ENCODE measurements around the gene BRSK2. TPM values are rescaled to one million over a fixed set of nuclear protein-coding genes. Genes with fewer than 3 reads are reported as not detected.

BRSK2 gene
- polyA plus RNA-seq, 2 donors, result 0.90 to 1.1 TPM

DNA sequence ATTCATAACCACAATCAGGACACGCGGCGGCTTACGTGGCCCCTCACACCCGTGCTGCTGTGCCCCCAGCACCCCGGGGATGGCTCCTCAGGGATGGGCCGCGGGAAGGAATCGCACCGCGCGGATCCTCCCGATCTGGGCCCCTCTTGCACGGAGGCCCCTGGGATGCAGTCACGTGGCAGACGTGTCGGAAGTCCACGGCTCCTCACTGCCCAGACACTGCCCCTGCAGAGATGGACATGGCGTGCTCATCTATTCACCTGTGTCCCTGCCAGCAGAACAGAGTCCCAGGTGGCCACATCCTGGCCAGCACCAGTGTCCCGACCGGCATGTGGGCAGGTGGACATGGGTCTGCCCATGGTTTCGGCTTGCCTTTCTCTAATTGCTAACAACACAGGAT is 84.1 kb downstream of the BRSK2 start:
- 95 to 96% methylated on average over 22 of the region's 22 CpGs for WGBS, 2 donors
- Histone ChIP-seq H3K4me3 (ENCODE audit: low read depth in 1 of 2, low read length in 2 of 2) (no peak overlapping the region), H3K9me3 (ENCODE audit: control insufficient read depth in 2 of 2, insufficient read depth in 1 of 2, low read depth in 1 of 2, low read length in 1 of 2) (no peaks in the 10 kb centered on the region), H3K27ac (ENCODE audit: low read depth in 2 of 2, low read length in 1 of 2) (no peak overlapping the region), H3K27me3 (ENCODE audit: control insufficient read depth in 1 of 2, insufficient read depth in 2 of 2, low read length in 2 of 2) (no peaks in the 10 kb centered on the region), H3K36me3 (ENCODE audit: control insufficient read depth in 2 of 2, insufficient read depth in 2 of 2, low read length in 1 of 2) (peaks cover 10 to 58% of the 10 kb centered on the region in 2 donors), H3K4me1 (ENCODE audit: control insufficient read depth in 2 of 2, insufficient read depth in 2 of 2, low read length in 1 of 2) (peaks cover 4% of the 10 kb centered on the region in 2 donors)

- WGBS, 2 donors, result 91 to 92% methylated on average over 12 of the region's 12 CpGs
- Histone ChIP-seq H3K36me3 (ENCODE audit: control insufficient read depth in 2 of 2, insufficient read depth in 2 of 2, low read length in 1 of 2) (peaks cover 17 to 60% of the 10 kb centered on the region in 2 donors), H3K4me3 (ENCODE audit: low read depth in 1 of 2, low read length in 2 of 2) (no peak overlapping the region), H3K9me3 (ENCODE audit: control insufficient read depth in 2 of 2, insufficient read depth in 1 of 2, low read depth in 1 of 2, low read length in 1 of 2) (no peaks in the 10 kb centered on the region), H3K27me3 (ENCODE audit: control insufficient read depth in 1 of 2, insufficient read depth in 2 of 2, low read length in 2 of 2) (no peaks in the 10 kb centered on the region), H3K4me1 (ENCODE audit: control insufficient read depth in 2 of 2, insufficient read depth in 2 of 2, low read length in 1 of 2) (peaks cover 7 to 12% of the 10 kb centered on the region in 2 donors), H3K27ac (ENCODE audit: low read depth in 2 of 2, low read length in 1 of 2) (no peak overlapping the region)
Measured at GRCh38 chr11:1475841-1476240, 86.1 kb downstream of the BRSK2 start.

GRCh38 chr11:1476940-1477736 is 87.4 kb downstream of the BRSK2 start:
- peaks cover 12% of the 10 kb centered on the region in 2 donors for H3K4me1 ChIP-seq (ENCODE audit: control insufficient read depth in 2 of 2, insufficient read depth in 2 of 2, low read length in 1 of 2)
- WGBS, 2 donors, result 86 to 90% methylated on average over 20 of the region's 20 CpGs
- peaks cover 17 to 60% of the 10 kb centered on the region in 2 donors for H3K36me3 ChIP-seq (ENCODE audit: control insufficient read depth in 2 of 2, insufficient read depth in 2 of 2, low read length in 1 of 2)
- H3K27me3 ChIP-seq (ENCODE audit: control insufficient read depth in 1 of 2, insufficient read depth in 2 of 2, low read length in 2 of 2), result no peaks in the 10 kb centered on the region
- H3K27ac ChIP-seq (ENCODE audit: low read depth in 2 of 2, low read length in 1 of 2), result no peak overlapping the region
- no peak overlapping the region for H3K4me3 ChIP-seq (ENCODE audit: low read depth in 1 of 2, low read length in 2 of 2)
- no peaks in the 10 kb centered on the region for H3K9me3 ChIP-seq (ENCODE audit: control insufficient read depth in 2 of 2, insufficient read depth in 1 of 2, low read depth in 1 of 2, low read length in 1 of 2)

DNA sequence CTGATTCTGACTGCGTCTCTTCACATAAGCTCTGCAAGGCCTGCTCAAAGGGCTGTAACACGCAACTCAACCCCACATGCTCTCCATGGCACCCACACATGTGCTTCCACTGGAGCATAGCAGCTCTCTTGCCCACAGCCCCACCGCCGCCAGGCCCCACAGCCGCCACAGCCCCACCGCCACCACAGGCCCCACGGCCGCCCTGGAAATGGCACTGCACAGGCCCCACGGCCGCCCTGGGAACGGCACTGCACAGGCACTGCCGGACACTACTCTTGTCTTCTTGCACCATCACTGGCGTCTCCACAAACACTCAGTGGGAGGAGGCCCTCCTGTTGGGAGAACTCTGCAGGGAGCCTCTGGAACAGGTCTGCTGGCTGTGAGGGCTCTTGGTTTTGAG is 88.3 kb downstream of the BRSK2 start:
- peaks cover 11 to 17% of the 10 kb centered on the region in 2 donors for H3K4me1 ChIP-seq (ENCODE audit: control insufficient read depth in 2 of 2, insufficient read depth in 2 of 2, low read length in 1 of 2)
- 94 to 95% methylated on average over 13 of the region's 13 CpGs for WGBS, 2 donors

DNA sequence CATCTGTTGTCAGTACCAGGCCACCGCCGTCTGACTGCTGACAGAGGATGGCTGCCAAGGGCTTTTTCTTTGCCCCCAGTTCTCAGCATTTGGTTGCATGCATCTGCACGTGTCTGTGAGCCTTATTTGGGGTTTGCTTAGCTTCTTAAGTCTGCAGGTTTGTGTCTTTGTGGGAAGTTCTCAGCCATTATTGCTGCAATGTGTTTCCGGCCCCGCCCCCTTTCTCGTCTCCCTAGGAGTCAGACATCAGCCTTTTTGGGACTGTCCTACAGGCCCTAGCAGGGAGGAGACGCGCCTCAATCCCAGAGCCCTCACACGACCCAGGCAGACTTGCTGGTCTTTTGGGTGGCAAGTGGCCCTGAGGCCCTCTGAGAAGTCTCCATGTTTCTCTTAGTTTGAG is 88.8 kb downstream of the BRSK2 start:
- H3K4me3 ChIP-seq (ENCODE audit: low read depth in 1 of 2, low read length in 2 of 2), result no peak overlapping the region
- H3K27ac ChIP-seq (ENCODE audit: low read depth in 2 of 2, low read length in 1 of 2), result peak overlapping the region in 1 of 2 donors; percentile 19
- H3K4me1 ChIP-seq (ENCODE audit: control insufficient read depth in 2 of 2, insufficient read depth in 2 of 2, low read length in 1 of 2), result peaks cover 8 to 20% of the 10 kb centered on the region in 2 donors
- no peaks in the 10 kb centered on the region for H3K9me3 ChIP-seq (ENCODE audit: control insufficient read depth in 2 of 2, insufficient read depth in 1 of 2, low read depth in 1 of 2, low read length in 1 of 2)
- 69 to 70% methylated on average over 9 of the region's 9 CpGs for WGBS, 2 donors
- H3K36me3 ChIP-seq (ENCODE audit: control insufficient read depth in 2 of 2, insufficient read depth in 2 of 2, low read length in 1 of 2), result peaks cover 16 to 53% of the 10 kb centered on the region in 2 donors
- no peaks in the 10 kb centered on the region for H3K27me3 ChIP-seq (ENCODE audit: control insufficient read depth in 1 of 2, insufficient read depth in 2 of 2, low read length in 2 of 2)

More for the DNA sequence above, 88.3 kb downstream of the BRSK2 start:
- no peak overlapping the region for H3K4me3 ChIP-seq (ENCODE audit: low read depth in 1 of 2, low read length in 2 of 2)
- H3K27me3 ChIP-seq (ENCODE audit: control insufficient read depth in 1 of 2, insufficient read depth in 2 of 2, low read length in 2 of 2), result no peaks in the 10 kb centered on the region
- no peak overlapping the region for H3K27ac ChIP-seq (ENCODE audit: low read depth in 2 of 2, low read length in 1 of 2)
- no peaks in the 10 kb centered on the region for H3K9me3 ChIP-seq (ENCODE audit: control insufficient read depth in 2 of 2, insufficient read depth in 1 of 2, low read depth in 1 of 2, low read length in 1 of 2)
- H3K36me3 ChIP-seq (ENCODE audit: control insufficient read depth in 2 of 2, insufficient read depth in 2 of 2, low read length in 1 of 2), result peaks cover 17 to 53% of the 10 kb centered on the region in 2 donors

GRCh38 chr11:1479006-1479677 is 89.4 kb downstream of the BRSK2 start:
- peaks cover 8 to 21% of the 10 kb centered on the region in 2 donors for H3K4me1 ChIP-seq (ENCODE audit: control insufficient read depth in 2 of 2, insufficient read depth in 2 of 2, low read length in 1 of 2)
- H3K4me3 ChIP-seq (ENCODE audit: low read depth in 1 of 2, low read length in 2 of 2), result no peak overlapping the region
- H3K9me3 ChIP-seq (ENCODE audit: control insufficient read depth in 2 of 2, insufficient read depth in 1 of 2, low read depth in 1 of 2, low read length in 1 of 2), result no peaks in the 10 kb centered on the region
- H3K27me3 ChIP-seq (ENCODE audit: control insufficient read depth in 1 of 2, insufficient read depth in 2 of 2, low read length in 2 of 2), result no peaks in the 10 kb centered on the region
- peak overlapping the region; percentile 4 to 47 for H3K27ac ChIP-seq (ENCODE audit: low read depth in 2 of 2, low read length in 1 of 2)
- 77 to 79% methylated on average over 9 of the region's 9 CpGs for WGBS, 2 donors
- H3K36me3 ChIP-seq (ENCODE audit: control insufficient read depth in 2 of 2, insufficient read depth in 2 of 2, low read length in 1 of 2), result peaks cover 12 to 50% of the 10 kb centered on the region in 2 donors

GRCh38 chr11:1479678-1480118 is 90.0 kb downstream of the BRSK2 start:
- no peaks in the 10 kb centered on the region for H3K27me3 ChIP-seq (ENCODE audit: control insufficient read depth in 1 of 2, insufficient read depth in 2 of 2, low read length in 2 of 2)
- peaks cover 12 to 50% of the 10 kb centered on the region in 2 donors for H3K36me3 ChIP-seq (ENCODE audit: control insufficient read depth in 2 of 2, insufficient read depth in 2 of 2, low read length in 1 of 2)
- peaks cover 8 to 23% of the 10 kb centered on the region in 2 donors for H3K4me1 ChIP-seq (ENCODE audit: control insufficient read depth in 2 of 2, insufficient read depth in 2 of 2, low read length in 1 of 2)
- WGBS, 2 donors, result 95% methylated on average over 12 of the region's 12 CpGs
- H3K4me3 ChIP-seq (ENCODE audit: low read depth in 1 of 2, low read length in 2 of 2), result no peak overlapping the region
- H3K27ac ChIP-seq (ENCODE audit: low read depth in 2 of 2, low read length in 1 of 2), result peak overlapping the region in 1 of 2 donors; percentile 76
- no peaks in the 10 kb centered on the region for H3K9me3 ChIP-seq (ENCODE audit: control insufficient read depth in 2 of 2, insufficient read depth in 1 of 2, low read depth in 1 of 2, low read length in 1 of 2)

DNA sequence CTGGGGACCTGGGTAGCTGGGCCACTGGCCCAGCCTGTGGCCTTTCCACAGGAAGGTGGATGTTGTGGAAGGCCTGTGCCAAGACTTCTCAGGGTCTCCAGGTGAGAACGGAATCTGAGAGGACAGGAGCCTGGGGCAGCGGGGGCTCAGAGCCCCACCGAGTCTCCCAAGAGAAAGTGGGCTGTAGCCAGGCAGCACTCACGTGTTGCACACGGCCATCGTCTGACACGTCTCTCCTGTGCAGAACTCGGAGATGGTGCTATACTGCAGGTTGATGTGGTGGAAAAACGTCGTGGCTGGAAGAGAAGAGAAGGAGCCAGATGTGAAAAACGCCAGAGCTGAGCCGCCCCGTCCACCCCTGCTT is 90.4 kb downstream of the BRSK2 start:
- Histone ChIP-seq H3K27ac (ENCODE audit: low read depth in 2 of 2, low read length in 1 of 2) (peak overlapping the region in 1 of 2 donors; percentile 76), H3K9me3 (ENCODE audit: control insufficient read depth in 2 of 2, insufficient read depth in 1 of 2, low read depth in 1 of 2, low read length in 1 of 2) (no peaks in the 10 kb centered on the region), H3K4me1 (ENCODE audit: control insufficient read depth in 2 of 2, insufficient read depth in 2 of 2, low read length in 1 of 2) (peaks cover 8 to 27% of the 10 kb centered on the region in 2 donors), H3K36me3 (ENCODE audit: control insufficient read depth in 2 of 2, insufficient read depth in 2 of 2, low read length in 1 of 2) (peaks cover 12 to 49% of the 10 kb centered on the region in 2 donors), H3K4me3 (ENCODE audit: low read depth in 1 of 2, low read length in 2 of 2) (no peak overlapping the region), H3K27me3 (ENCODE audit: control insufficient read depth in 1 of 2, insufficient read depth in 2 of 2, low read length in 2 of 2) (no peaks in the 10 kb centered on the region)
- 83 to 84% methylated on average over 13 of the region's 13 CpGs for WGBS, 2 donors

GRCh38 chr11:1480555-1481482 is 91.1 kb downstream of the BRSK2 start:
- Histone ChIP-seq H3K4me3 (ENCODE audit: low read depth in 1 of 2, low read length in 2 of 2) (no peak overlapping the region), H3K27me3 (ENCODE audit: control insufficient read depth in 1 of 2, insufficient read depth in 2 of 2, low read length in 2 of 2) (no peaks in the 10 kb centered on the region), H3K4me1 (ENCODE audit: control insufficient read depth in 2 of 2, insufficient read depth in 2 of 2, low read length in 1 of 2) (peaks cover 9 to 33% of the 10 kb centered on the region in 2 donors), H3K27ac (ENCODE audit: low read depth in 2 of 2, low read length in 1 of 2) (peak overlapping the region; percentile 52 to 76), H3K9me3 (ENCODE audit: control insufficient read depth in 2 of 2, insufficient read depth in 1 of 2, low read depth in 1 of 2, low read length in 1 of 2) (no peaks in the 10 kb centered on the region), H3K36me3 (ENCODE audit: control insufficient read depth in 2 of 2, insufficient read depth in 2 of 2, low read length in 1 of 2) (peaks cover 10 to 45% of the 10 kb centered on the region in 2 donors)
- WGBS, 2 donors, result 88 to 93% methylated on average over 32 to 36 of the region's 36 CpGs

All from esophagus (tissue), 2 donors.